SK-N-SH treated with all-trans-retinoic acid at 6 μM for 48 hours (cell line): Measurements from ENCODE around the gene FCGBP.

Experiments used
- ATAC-seq: fragments of 200-7000 bp; cut with Tn5 transposase; 3 replicates; pipeline ENCODE4 v1.9.1; 2020; ENCODE audit warnings: mild to moderate bottlenecking, moderate library complexity
- ARNTL ChIP-seq: fragments of 450-650 bp; formaldehyde crosslinking; IDR thresholded peaks from 2 replicates; pipeline ENCODE4 v1.5.0; 2020; ENCODE audit warnings: low read depth, mild to moderate bottlenecking, moderate library complexity, borderline replicate concordance
- BACH2 ChIP-seq: fragments of 250-450 bp; sonication (Bioruptor Pico); IDR thresholded peaks from 2 replicates; pipeline ENCODE4 v1.9.0; 2021; ENCODE audit warnings: mild to moderate bottlenecking, borderline replicate concordance
- CSDC2 ChIP-seq: fragments of 250-450 bp; sonication (Bioruptor Pico); IDR thresholded peaks from 2 replicates; pipeline ENCODE4 v1.5.0; 2020; ENCODE audit warnings: mild to moderate bottlenecking, moderate library complexity
- CSRNP3 ChIP-seq: fragments of 250-450 bp; sonication (Bioruptor Pico); IDR thresholded peaks from 2 replicates; pipeline ENCODE4 v1.5.1; 2021; ENCODE audit warnings: mild to moderate bottlenecking, moderate library complexity
- ESRRG ChIP-seq: fragments of 250-450 bp; sonication (Bioruptor Pico); IDR thresholded peaks from 2 replicates; pipeline ENCODE4 v1.6.1; 2021; ENCODE audit warnings: mild to moderate bottlenecking
- GLIS3 ChIP-seq: fragments of 250-450 bp; sonication (Bioruptor Pico); IDR thresholded peaks from 2 replicates; pipeline ENCODE4 v1.5.0; 2020; ENCODE audit warnings: mild to moderate bottlenecking, moderate library complexity
- ISL1 ChIP-seq: fragments of 250-450 bp; sonication (Bioruptor Pico); IDR thresholded peaks from 2 replicates; pipeline ENCODE4 v2.1.2; 2022; ENCODE audit warnings: mild to moderate bottlenecking, moderate library complexity
- PATZ1 ChIP-seq: fragments of 250-450 bp; sonication (Bioruptor Pico); IDR thresholded peaks from 2 replicates; pipeline ENCODE4 v1.8.0; 2020; ENCODE audit warnings: mild to moderate bottlenecking, moderate library complexity, borderline replicate concordance
- PPARA ChIP-seq: fragments of 250-450 bp; sonication (Bioruptor Pico); IDR thresholded peaks from 2 replicates; pipeline ENCODE4 v1.5.0; 2020; ENCODE audit warnings: mild to moderate bottlenecking, borderline replicate concordance
- RARB ChIP-seq: fragments of 250-450 bp; sonication (Bioruptor Pico); IDR thresholded peaks from 2 replicates; pipeline ENCODE4 v1.8.0; 2021; ENCODE audit warnings: mild to moderate bottlenecking, moderate library complexity
- TCF4 ChIP-seq: fragments of 250-450 bp; sonication (Bioruptor Pico); IDR thresholded peaks from 2 replicates; pipeline ENCODE4 v1.8.0; 2021; ENCODE audit warnings: mild to moderate bottlenecking, moderate library complexity, borderline replicate concordance
- TOX ChIP-seq: fragments of 250-450 bp; sonication (Bioruptor Pico); IDR thresholded peaks from 2 replicates; pipeline ENCODE4 v1.8.0; 2021; ENCODE audit warnings: mild to moderate bottlenecking, moderate library complexity, borderline replicate concordance
- ZC3H10 ChIP-seq: fragments of 250-450 bp; sonication (Bioruptor Pico); IDR thresholded peaks from 2 replicates; pipeline ENCODE4 v1.5.1; 2021; ENCODE audit warnings: mild to moderate bottlenecking, moderate library complexity
- ZNF565 ChIP-seq: fragments of 450-650 bp; formaldehyde crosslinking; conservative IDR thresholded peaks from 2 replicates; pipeline ENCODE4 v1.5.0; 2020; ENCODE audit warnings: low read depth, mild to moderate bottlenecking, moderate library complexity
- ZNF70 ChIP-seq: fragments of 450-650 bp; formaldehyde crosslinking; IDR thresholded peaks from 2 replicates; pipeline ENCODE4 v1.5.0; 2020; ENCODE audit warnings: mild to moderate bottlenecking, moderate library complexity
- TF ChIP-seq, protein P1 (sequence below): fragments of 250-450 bp; sonication (Bioruptor Pico); IDR thresholded peaks from 2 replicates; pipeline ENCODE4 v1.5.1; 2020; ENCODE audit warnings: low read depth, mild to moderate bottlenecking, moderate library complexity
- TF ChIP-seq, protein P2 (sequence below): fragments of 250-450 bp; sonication (Bioruptor Pico); IDR thresholded peaks from 2 replicates; pipeline ENCODE4 v1.5.0; 2020; ENCODE audit warnings: mild to moderate bottlenecking, moderate library complexity
- TF ChIP-seq, protein P3 (sequence below): fragments of 250-450 bp; sonication (Bioruptor Pico); IDR thresholded peaks from 2 replicates; pipeline ENCODE4 v1.8.0; 2021; ENCODE audit warnings: low read depth, mild to moderate bottlenecking, moderate library complexity, borderline replicate concordance

The FCGBP gene

GRCh38 chr19:39919976-39920375 lies 14.5 kb downstream of the FCGBP start:
- no peak for ATAC-seq
- no peak for TF ChIP-seq TOX (CRISPR knock-in tag)
- TF ChIP-seq ZNF565 (CRISPR knock-in tag), result no peak
- TF ChIP-seq ARNTL (CRISPR knock-in tag), result no peak
- no peak for TF ChIP-seq GLIS3 (CRISPR knock-in tag)
- TF ChIP-seq ZNF70, result no peak
- no peak for TF ChIP-seq PATZ1 (CRISPR knock-in tag)
- TF ChIP-seq RARB, result no peak

DNA sequence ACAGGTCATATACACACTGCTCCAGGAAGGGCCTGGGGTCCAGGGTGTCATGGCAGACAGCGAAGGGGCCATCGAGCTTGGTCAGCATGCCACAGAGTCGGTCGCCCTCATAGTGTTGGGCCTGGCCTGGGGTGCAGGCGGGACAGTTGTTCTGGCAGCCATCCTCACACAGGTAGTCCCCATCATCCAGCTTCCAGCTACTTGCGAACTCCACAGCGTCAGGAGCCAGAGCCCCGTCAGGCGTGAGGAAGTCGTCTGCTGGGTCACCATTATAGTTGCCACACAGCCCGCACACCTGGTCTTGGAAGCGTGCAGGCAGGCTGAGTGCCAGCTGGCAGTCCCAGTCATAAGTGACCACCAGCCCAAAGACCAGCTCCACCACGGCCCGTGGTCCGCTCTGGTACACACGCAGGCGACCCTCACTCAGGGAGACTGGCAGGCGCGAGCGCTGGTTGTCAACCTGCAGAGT lies 16.2 kb downstream of the FCGBP start:
- ATAC-seq, result no peak
- TF ChIP-seq CSDC2 (CRISPR knock-in tag) (no peak), ESRRG (CRISPR knock-in tag) (no peak), ZC3H10 (CRISPR knock-in tag) (no peak), ISL1 (CRISPR knock-in tag) (no peak)
- TF ChIP-seq, all 23 proteins: peak for 0

DNA sequence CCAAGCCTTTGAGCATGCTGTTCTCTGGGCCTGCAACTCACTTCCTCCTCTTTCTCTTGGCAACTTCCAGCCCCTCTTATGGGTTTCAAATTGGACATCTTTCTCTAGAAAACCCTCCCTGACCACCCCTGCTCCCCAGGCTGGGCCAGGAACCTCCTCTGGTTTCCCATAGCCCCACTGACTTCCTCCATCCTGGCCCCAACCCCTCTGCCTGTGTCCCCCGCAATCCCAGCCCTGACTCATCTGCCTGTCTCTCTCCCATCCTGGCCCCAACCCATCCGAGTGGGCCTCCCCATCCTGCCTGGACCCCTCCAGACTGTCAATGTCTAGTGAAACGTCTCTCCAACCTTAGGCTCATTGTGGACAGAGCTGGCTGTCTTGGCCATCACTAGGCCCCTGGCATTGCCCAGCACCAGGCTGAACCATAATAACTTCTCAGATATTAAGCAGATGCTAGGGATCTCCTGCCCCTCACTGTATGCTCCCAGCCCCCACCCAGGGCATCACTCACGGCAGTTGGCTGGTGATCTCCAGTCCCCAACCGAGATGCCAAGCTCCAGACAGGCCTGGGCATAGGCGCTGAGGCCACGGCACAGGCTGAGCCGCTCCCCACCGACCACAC lies 16.8 kb downstream of the FCGBP start:
- TF ChIP-seq TCF4 (no peak), CSDC2 (CRISPR knock-in tag) (no peak), CSRNP3 (CRISPR knock-in tag) (no peak), BACH2 (no peak), RARB (no peak), TOX (CRISPR knock-in tag) (no peak), ZNF70 (no peak), ISL1 (CRISPR knock-in tag) (no peak), PATZ1 (CRISPR knock-in tag) (no peak), ZC3H10 (CRISPR knock-in tag) (no peak), PPARA (CRISPR knock-in tag) (no peak), ZNF565 (CRISPR knock-in tag) (no peak)
- TF ChIP-seq, protein P1, sequence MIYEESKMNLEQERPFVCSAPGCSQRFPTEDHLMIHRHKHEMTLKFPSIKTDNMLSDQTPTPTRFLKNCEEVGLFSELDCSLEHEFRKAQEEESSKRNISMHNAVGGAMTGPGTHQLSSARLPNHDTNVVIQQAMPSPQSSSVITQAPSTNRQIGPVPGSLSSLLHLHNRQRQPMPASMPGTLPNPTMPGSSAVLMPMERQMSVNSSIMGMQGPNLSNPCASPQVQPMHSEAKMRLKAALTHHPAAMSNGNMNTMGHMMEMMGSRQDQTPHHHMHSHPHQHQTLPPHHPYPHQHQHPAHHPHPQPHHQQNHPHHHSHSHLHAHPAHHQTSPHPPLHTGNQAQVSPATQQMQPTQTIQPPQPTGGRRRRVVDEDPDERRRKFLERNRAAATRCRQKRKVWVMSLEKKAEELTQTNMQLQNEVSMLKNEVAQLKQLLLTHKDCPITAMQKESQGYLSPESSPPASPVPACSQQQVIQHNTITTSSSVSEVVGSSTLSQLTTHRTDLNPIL (CRISPR knock-in tag), result no peak
- TF ChIP-seq, protein P2, sequence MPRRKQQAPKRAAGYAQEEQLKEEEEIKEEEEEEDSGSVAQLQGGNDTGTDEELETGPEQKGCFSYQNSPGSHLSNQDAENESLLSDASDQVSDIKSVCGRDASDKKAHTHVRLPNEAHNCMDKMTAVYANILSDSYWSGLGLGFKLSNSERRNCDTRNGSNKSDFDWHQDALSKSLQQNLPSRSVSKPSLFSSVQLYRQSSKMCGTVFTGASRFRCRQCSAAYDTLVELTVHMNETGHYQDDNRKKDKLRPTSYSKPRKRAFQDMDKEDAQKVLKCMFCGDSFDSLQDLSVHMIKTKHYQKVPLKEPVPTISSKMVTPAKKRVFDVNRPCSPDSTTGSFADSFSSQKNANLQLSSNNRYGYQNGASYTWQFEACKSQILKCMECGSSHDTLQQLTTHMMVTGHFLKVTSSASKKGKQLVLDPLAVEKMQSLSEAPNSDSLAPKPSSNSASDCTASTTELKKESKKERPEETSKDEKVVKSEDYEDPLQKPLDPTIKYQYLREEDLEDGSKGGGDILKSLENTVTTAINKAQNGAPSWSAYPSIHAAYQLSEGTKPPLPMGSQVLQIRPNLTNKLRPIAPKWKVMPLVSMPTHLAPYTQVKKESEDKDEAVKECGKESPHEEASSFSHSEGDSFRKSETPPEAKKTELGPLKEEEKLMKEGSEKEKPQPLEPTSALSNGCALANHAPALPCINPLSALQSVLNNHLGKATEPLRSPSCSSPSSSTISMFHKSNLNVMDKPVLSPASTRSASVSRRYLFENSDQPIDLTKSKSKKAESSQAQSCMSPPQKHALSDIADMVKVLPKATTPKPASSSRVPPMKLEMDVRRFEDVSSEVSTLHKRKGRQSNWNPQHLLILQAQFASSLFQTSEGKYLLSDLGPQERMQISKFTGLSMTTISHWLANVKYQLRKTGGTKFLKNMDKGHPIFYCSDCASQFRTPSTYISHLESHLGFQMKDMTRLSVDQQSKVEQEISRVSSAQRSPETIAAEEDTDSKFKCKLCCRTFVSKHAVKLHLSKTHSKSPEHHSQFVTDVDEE (CRISPR knock-in tag), result no peak
- TF ChIP-seq, protein P3, sequence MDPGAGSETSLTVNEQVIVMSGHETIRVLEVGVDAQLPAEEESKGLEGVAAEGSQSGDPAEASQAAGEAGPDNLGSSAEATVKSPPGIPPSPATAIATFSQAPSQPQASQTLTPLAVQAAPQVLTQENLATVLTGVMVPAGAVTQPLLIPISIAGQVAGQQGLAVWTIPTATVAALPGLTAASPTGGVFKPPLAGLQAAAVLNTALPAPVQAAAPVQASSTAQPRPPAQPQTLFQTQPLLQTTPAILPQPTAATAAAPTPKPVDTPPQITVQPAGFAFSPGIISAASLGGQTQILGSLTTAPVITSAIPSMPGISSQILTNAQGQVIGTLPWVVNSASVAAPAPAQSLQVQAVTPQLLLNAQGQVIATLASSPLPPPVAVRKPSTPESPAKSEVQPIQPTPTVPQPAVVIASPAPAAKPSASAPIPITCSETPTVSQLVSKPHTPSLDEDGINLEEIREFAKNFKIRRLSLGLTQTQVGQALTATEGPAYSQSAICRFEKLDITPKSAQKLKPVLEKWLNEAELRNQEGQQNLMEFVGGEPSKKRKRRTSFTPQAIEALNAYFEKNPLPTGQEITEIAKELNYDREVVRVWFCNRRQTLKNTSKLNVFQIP (CRISPR knock-in tag), result no peak

More for the DNA sequence above, 16.8 kb downstream of the FCGBP start:
- ATAC-seq, result no peak
